IMR-90 (cell line): ENCODE results near the gene RAD51B. TPM values are rescaled to one million over a fixed set of nuclear protein-coding genes. Genes with fewer than 3 reads are reported as not detected.
A peak's percentile ranks its signal among the peaks of the same experiment; 100 is the strongest.

Source experiments
- ATAC-seq: fragments of 200-7000 bp; cut with Tn5 transposase; 2 replicates; pipeline ENCODE4 v1.9.1; 2020; ENCODE audit warnings: low read depth, mild to moderate bottlenecking, moderate library complexity
- BruUV-seq: library from RNA; stranded (reverse); fragments of 400-500 nt; replicated peaks from 2 replicates; lab custom pipeline; 2021; lab: Mats Ljungman, UMichigan
- CTCF ChIA-PET: fragments of 300-600 bp; formaldehyde crosslinking; extraction: SDS; loops from one replicate; lab custom pipeline; 2021; ENCODE audit warnings: antibody characterized with exemption; lab: Yijun Ruan, JAX
- POLR2A ChIA-PET: fragments of 300-600 bp; sonication (Branson Sonifier 250); formaldehyde crosslinking; loops from one replicate; lab custom pipeline; 2022; ENCODE audit warnings: antibody characterized with exemption; ENCODE audit not compliant: unreplicated experiment; lab: Charles Lee
- DNase-seq: peaks from one replicate; pipeline ENCODE4 v3.0.0; 2013
- H2AFZ ChIP-seq: replicated peaks from 2 replicates; pipeline ENCODE3; 2013; ENCODE audit warnings: low read length, mild to moderate bottlenecking; ENCODE audit not compliant: poor library complexity
- H2AK5ac ChIP-seq: 2 replicates; pipeline ENCODE4 v1.6.1; 2013; ENCODE audit warnings: low read depth, low read length, inconsistent platforms
- H2AK9ac ChIP-seq: replicated peaks from 2 replicates; pipeline ENCODE3; 2013; ENCODE audit warnings: mild to moderate bottlenecking, low read depth, low read length, moderate library complexity; ENCODE audit not compliant: poor library complexity
- H2BK120ac ChIP-seq: 2 replicates; pipeline ENCODE4 v1.6.1; 2013; ENCODE audit warnings: low read depth, low read length, inconsistent platforms
- H2BK15ac ChIP-seq: 3 replicates; pipeline ENCODE4 v1.6.1; 2013; ENCODE audit warnings: low read depth, low read length, inconsistent platforms
- H2BK20ac ChIP-seq: 2 replicates; pipeline ENCODE4 v1.6.1; 2013; ENCODE audit warnings: low read depth, mild to moderate bottlenecking, inconsistent platforms, low read length, moderate library complexity
- H2BK5ac ChIP-seq: 2 replicates; pipeline ENCODE4 v1.6.1; 2013; ENCODE audit warnings: mild to moderate bottlenecking, low read depth, low read length, inconsistent platforms; ENCODE audit not compliant: poor library complexity, severe bottlenecking
- H3K14ac ChIP-seq: replicated peaks from 2 replicates; pipeline ENCODE4 v1.6.1; 2013; ENCODE audit warnings: low read depth, low read length, inconsistent platforms
- H3K18ac ChIP-seq: 2 replicates; pipeline ENCODE4 v1.6.1; 2013; ENCODE audit warnings: low read depth, low read length, control low read depth
- H3K23ac ChIP-seq: 2 replicates; pipeline ENCODE4 v1.6.1; 2013; ENCODE audit warnings: low read depth, low read length, inconsistent platforms
- H3K27ac ChIP-seq: 2 replicates; pipeline ENCODE4 v1.5.1; 2013; ENCODE audit warnings: mild to moderate bottlenecking, control low read depth, low read length; ENCODE audit not compliant: insufficient read depth
- H3K27me3 ChIP-seq: 2 replicates; pipeline ENCODE4 v1.6.1; 2013; ENCODE audit warnings: low read length; ENCODE audit not compliant: control insufficient read depth, insufficient read depth
- H3K36me3 ChIP-seq: 2 replicates; pipeline ENCODE4 v1.6.1; 2013; ENCODE audit warnings: low read length, mixed read lengths; ENCODE audit not compliant: control insufficient read depth, insufficient read depth
- H3K4ac ChIP-seq: 2 replicates; pipeline ENCODE4 v1.6.1; 2013; ENCODE audit warnings: low read depth, low read length, inconsistent platforms
- H3K4me1 ChIP-seq: 2 replicates; pipeline ENCODE4 v1.6.1; 2013; ENCODE audit warnings: low read length, mixed read lengths; ENCODE audit not compliant: control insufficient read depth, insufficient read depth
- H3K4me2 ChIP-seq: 2 replicates; pipeline ENCODE4 v1.6.1; 2013; ENCODE audit warnings: low read depth, mild to moderate bottlenecking, control low read depth, low read length, moderate library complexity
- H3K4me3 ChIP-seq: 2 replicates; pipeline ENCODE4 v1.5.1; 2013; ENCODE audit warnings: low read depth, mild to moderate bottlenecking, control low read depth, low read length, moderate library complexity; ENCODE audit not compliant: insufficient read depth
- H3K56ac ChIP-seq: 2 replicates; pipeline ENCODE4 v1.6.1; 2013; ENCODE audit warnings: low read length, inconsistent platforms; ENCODE audit not compliant: insufficient read depth; ENCODE audit errors: extremely low read depth
- H3K79me1 ChIP-seq, 2 experiments: 2 replicates each; pipeline ENCODE4 v1.6.1; 2013; ENCODE audit warnings: low read length in 2 of 2, inconsistent platforms in 1 of 2, low read depth in 1 of 2
- H3K9ac ChIP-seq: 2 replicates; pipeline ENCODE4 v1.6.1; 2013; ENCODE audit warnings: low read depth, low read length, control low read depth
- H3K9me1 ChIP-seq: 2 replicates; pipeline ENCODE4 v1.6.1; 2013; ENCODE audit warnings: low read length, inconsistent platforms; ENCODE audit not compliant: insufficient read depth
- H3K9me3 ChIP-seq: 2 replicates; pipeline ENCODE4 v1.6.1; 2013; ENCODE audit warnings: low read length; ENCODE audit not compliant: control insufficient read depth, insufficient read depth
- H4K20me1 ChIP-seq: 2 replicates; pipeline ENCODE4 v1.6.1; 2013; ENCODE audit warnings: low read length, inconsistent platforms; ENCODE audit not compliant: insufficient read depth
- H4K5ac ChIP-seq: 2 replicates; pipeline ENCODE4 v1.6.1; 2013; ENCODE audit warnings: mild to moderate bottlenecking, low read depth, low read length, control low read depth
- H4K8ac ChIP-seq, 2 experiments: 2 replicates each; pipeline ENCODE4 v1.6.1; 2013; ENCODE audit warnings: low read depth in 2 of 2, low read length in 2 of 2, control low read depth in 1 of 2, inconsistent platforms in 1 of 2
- H4K91ac ChIP-seq: 2 replicates; pipeline ENCODE4 v1.6.1; 2013; ENCODE audit warnings: low read depth, low read length, inconsistent platforms; ENCODE audit not compliant: insufficient read depth
- BHLHE40 ChIP-seq: fragments of 150-350 bp; IDR thresholded peaks from 2 replicates; pipeline ENCODE4 v1.6.1; 2016; ENCODE audit warnings: mild to moderate bottlenecking, low read depth, low read length
- CEBPB ChIP-seq: IDR thresholded peaks from 2 replicates; pipeline ENCODE4 v1.6.1; 2012; ENCODE audit warnings: low read depth, low read length, improper control_type of control experiment
- CHD1 ChIP-seq: IDR thresholded peaks from 2 replicates; pipeline ENCODE4 v1.6.1; 2012; ENCODE audit warnings: low read depth, low read length, improper control_type of control experiment
- CTCF ChIP-seq: conservative IDR thresholded peaks from 2 replicates; pipeline ENCODE4 v1.5.1; 2012; ENCODE audit warnings: mild to moderate bottlenecking, low read depth, low read length, improper control_type of control experiment
- FOS ChIP-seq: fragments of 150-350 bp; IDR thresholded peaks from 2 replicates; pipeline ENCODE4 v1.6.1; 2016; ENCODE audit warnings: low read depth, low read length
- MAFK ChIP-seq: IDR thresholded peaks from 2 replicates; pipeline ENCODE4 v1.6.1; 2012; ENCODE audit warnings: low read depth, low read length, improper control_type of control experiment
- MAZ ChIP-seq: IDR thresholded peaks from 2 replicates; pipeline ENCODE4 v1.6.1; 2012; ENCODE audit warnings: low read depth, mild to moderate bottlenecking, low read length, improper control_type of control experiment, moderate library complexity, borderline replicate concordance
- NFE2L2 ChIP-seq: fragments of 150-350 bp; IDR thresholded peaks from 2 replicates; pipeline ENCODE4 v1.6.1; 2016; ENCODE audit warnings: low read depth, mild to moderate bottlenecking, low read length
- POLR2A ChIP-seq: IDR thresholded peaks from 2 replicates; pipeline ENCODE4 v1.6.1; 2012; ENCODE audit warnings: mild to moderate bottlenecking, low read depth, low read length
- RAD21 ChIP-seq: IDR thresholded peaks from 2 replicates; pipeline ENCODE4 v1.6.1; 2012; ENCODE audit warnings: low read length, improper control_type of control experiment
- RCOR1 ChIP-seq: IDR thresholded peaks from 2 replicates; pipeline ENCODE4 v1.6.1; 2012; ENCODE audit warnings: mild to moderate bottlenecking, low read length, improper control_type of control experiment; ENCODE audit not compliant: insufficient replicate concordance
- RFX5 ChIP-seq: IDR thresholded peaks from 2 replicates; pipeline ENCODE4 v1.8.0; 2012; ENCODE audit warnings: low read depth, mild to moderate bottlenecking, low read length, moderate library complexity
- SMC3 ChIP-seq: fragments of 150-350 bp; IDR thresholded peaks from 2 replicates; pipeline ENCODE4 v1.6.1; 2016; ENCODE audit warnings: low read depth, mild to moderate bottlenecking, antibody characterized with exemption, low read length, moderate library complexity
- WGBS, 2 experiments: methylation state at CpG; one replicate each; pipeline versions ENCODE4 v1.1.5 to v1.1.7; 2013; ENCODE audit warnings: missing lambda C conversion rate in 2 of 2; ENCODE audit not compliant: insufficient read length in 1 of 2; ENCODE audit errors: extremely low coverage in 2 of 2; 5-methylcytosine and 5-hydroxymethylcytosine counted together
- dilution Hi-C: fragments of 300-500 bp; cut with HindIII; formaldehyde crosslinking; loops from one replicate; pipeline ENCODE4 v1.14.3; 2018; ENCODE audit warnings: low sequenced_read_pairs; ENCODE audit not compliant: unreplicated experiment
- in situ Hi-C: fragments of 300-500 bp; cut with MboI; formaldehyde crosslinking; loops from 3 replicates; pipeline ENCODE4 v1.14.3; 2019; ENCODE audit warnings: low sequenced_read_pairs, inconsistent platforms, mixed read lengths
- intact Hi-C: fragments of 100-400 bp; cut with micrococcal nuclease; formaldehyde crosslinking; loops from 2 replicates; pipeline ENCODE4 v1.10.0; 2022
- polyA plus RNA-seq, 3 experiments: library from polyadenylated mRNA; depleted of rRNA; stranded (reverse); fragments of >200 nt; gene quantifications; 2 replicates each; pipeline ENCODE4 v1.2.3, GENCODE V29; 2012; ENCODE audit warnings: low replicate concordance in 1 of 3
- total RNA-seq: library from RNA; depleted of rRNA; stranded (reverse); fragments of >200 nt; gene quantifications from 2 replicates; pipeline ENCODE4 v1.2.3, GENCODE V29; 2012
- TF ChIP-seq, protein P1 (sequence below): fragments of 150-350 bp; IDR thresholded peaks from 2 replicates; pipeline ENCODE4 v1.6.1; 2016; ENCODE audit warnings: low read depth, mild to moderate bottlenecking, low read length, moderate library complexity, borderline replicate concordance
- TF ChIP-seq, protein P2 (sequence below): fragments of 150-350 bp; IDR thresholded peaks from 2 replicates; pipeline ENCODE4 v1.6.1; 2017; ENCODE audit warnings: mild to moderate bottlenecking, antibody characterized with exemption, low read length, low read depth

Gene RAD51B
- total and polyA plus RNA-seq, 2 of the 4 experiments (the other 2 are of a cell fraction): 5.1 to 18.8 TPM

GRCh38 chr14:68674538-68675232 lies 855.1 kb downstream of the RAD51B start:
- H3K9ac ChIP-seq: no peak overlapping the region
- H2BK5ac ChIP-seq: peak overlapping the region; percentile 0
- no peak overlapping the region for H2AK9ac ChIP-seq
- H3K27ac ChIP-seq: no peak overlapping the region
- no peaks in the 10 kb centered on the region for H3K27me3 ChIP-seq
- no peaks in the 10 kb centered on the region for H3K9me3 ChIP-seq
- peak overlapping the region; percentile 58 for H2BK120ac ChIP-seq
- H3K56ac ChIP-seq: no peak overlapping the region
- no CpG with 5 or more reads among the region's 5 CpGs for WGBS, 2 experiments
- dilution Hi-C loops: no loop called here
- H4K8ac ChIP-seq: peak overlapping the region in 1 of 2 experiments; percentile 54; a peak in 1 of 4 replicates
- peak overlapping the region; percentile 46 for H4K91ac ChIP-seq
- ATAC-seq (no peak), DNase-seq (no peak)
- no peaks in the 10 kb centered on the region for H4K20me1 ChIP-seq
- H3K4ac ChIP-seq: peak overlapping the region; percentile 61; the same call in 1 of the 2 replicates
- ChIA-PET POLR2A (interaction anchor here (0.8 kb wide), 1 partner anchor 144 kb away, joined by 4 read pairs; no protein-coding TSS in a partner anchor), CTCF (no interaction called here)
- BruUV-seq: no TSS peak
- H2BK15ac ChIP-seq: peak overlapping the region; percentile 50; the same call in 1 of the 3 replicates
- H3K9me1 ChIP-seq: peaks cover 10% of the 10 kb centered on the region
- H3K4me3 ChIP-seq: no peak overlapping the region
- peak overlapping the region; percentile 55; the same call in 1 of the 2 replicates for H3K18ac ChIP-seq
- H3K79me1 ChIP-seq: no peaks in the 10 kb centered on the region
- intact Hi-C loops: no loop called here
- peak overlapping the region; percentile 48; the same call in 1 of the 2 replicates for H3K23ac ChIP-seq
- H3K4me1 ChIP-seq: peaks cover 6% of the 10 kb centered on the region; the same call in 1 of the 2 replicates
- H3K14ac ChIP-seq: peak overlapping the region; percentile 57
- H3K36me3 ChIP-seq: no peaks in the 10 kb centered on the region
- peak overlapping the region; percentile 60 for H2AFZ ChIP-seq
- in situ Hi-C loops: no loop called here
- H4K5ac ChIP-seq: peak overlapping the region; percentile 35; the same call in 1 of the 2 replicates
- no peak overlapping the region for H3K4me2 ChIP-seq
- peak overlapping the region; percentile 75; the same call in 1 of the 2 replicates for H2AK5ac ChIP-seq
- H2BK20ac ChIP-seq: peak overlapping the region; percentile 2
- TF ChIP-seq NFE2L2: no peak
- no peak for TF ChIP-seq RCOR1
- TF ChIP-seq MAZ: no peak
- TF ChIP-seq BHLHE40: no peak
- no peak for TF ChIP-seq CEBPB
- TF ChIP-seq POLR2A: no peak
- TF ChIP-seq MAFK: no peak
- TF ChIP-seq, protein P1, sequence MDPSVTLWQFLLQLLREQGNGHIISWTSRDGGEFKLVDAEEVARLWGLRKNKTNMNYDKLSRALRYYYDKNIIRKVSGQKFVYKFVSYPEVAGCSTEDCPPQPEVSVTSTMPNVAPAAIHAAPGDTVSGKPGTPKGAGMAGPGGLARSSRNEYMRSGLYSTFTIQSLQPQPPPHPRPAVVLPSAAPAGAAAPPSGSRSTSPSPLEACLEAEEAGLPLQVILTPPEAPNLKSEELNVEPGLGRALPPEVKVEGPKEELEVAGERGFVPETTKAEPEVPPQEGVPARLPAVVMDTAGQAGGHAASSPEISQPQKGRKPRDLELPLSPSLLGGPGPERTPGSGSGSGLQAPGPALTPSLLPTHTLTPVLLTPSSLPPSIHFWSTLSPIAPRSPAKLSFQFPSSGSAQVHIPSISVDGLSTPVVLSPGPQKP: no peak
- TF ChIP-seq, protein P2, sequence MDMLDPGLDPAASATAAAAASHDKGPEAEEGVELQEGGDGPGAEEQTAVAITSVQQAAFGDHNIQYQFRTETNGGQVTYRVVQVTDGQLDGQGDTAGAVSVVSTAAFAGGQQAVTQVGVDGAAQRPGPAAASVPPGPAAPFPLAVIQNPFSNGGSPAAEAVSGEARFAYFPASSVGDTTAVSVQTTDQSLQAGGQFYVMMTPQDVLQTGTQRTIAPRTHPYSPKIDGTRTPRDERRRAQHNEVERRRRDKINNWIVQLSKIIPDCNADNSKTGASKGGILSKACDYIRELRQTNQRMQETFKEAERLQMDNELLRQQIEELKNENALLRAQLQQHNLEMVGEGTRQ: no peak
- no peak for TF ChIP-seq CTCF
- TF ChIP-seq SMC3: no peak
- no peak for TF ChIP-seq RAD21
- no peak for TF ChIP-seq FOS
- TF ChIP-seq RFX5: no peak
- no peak for TF ChIP-seq CHD1
